TTC549 (cell line): Measurements from ENCODE around the gene AMMECR1.
"Not testable (repeated sequence)": the region's sequence is repeated elsewhere in the genome, so short reads cannot be mapped to it uniquely, and the experiment has no call there.

Source experiments
- FAIRE-seq: peaks from 2 replicates; lab custom pipeline; 2012; peaks lifted over from hg19 to GRCh38; lab: Jason Lieb, UNC

AMMECR1 gene

DNA sequence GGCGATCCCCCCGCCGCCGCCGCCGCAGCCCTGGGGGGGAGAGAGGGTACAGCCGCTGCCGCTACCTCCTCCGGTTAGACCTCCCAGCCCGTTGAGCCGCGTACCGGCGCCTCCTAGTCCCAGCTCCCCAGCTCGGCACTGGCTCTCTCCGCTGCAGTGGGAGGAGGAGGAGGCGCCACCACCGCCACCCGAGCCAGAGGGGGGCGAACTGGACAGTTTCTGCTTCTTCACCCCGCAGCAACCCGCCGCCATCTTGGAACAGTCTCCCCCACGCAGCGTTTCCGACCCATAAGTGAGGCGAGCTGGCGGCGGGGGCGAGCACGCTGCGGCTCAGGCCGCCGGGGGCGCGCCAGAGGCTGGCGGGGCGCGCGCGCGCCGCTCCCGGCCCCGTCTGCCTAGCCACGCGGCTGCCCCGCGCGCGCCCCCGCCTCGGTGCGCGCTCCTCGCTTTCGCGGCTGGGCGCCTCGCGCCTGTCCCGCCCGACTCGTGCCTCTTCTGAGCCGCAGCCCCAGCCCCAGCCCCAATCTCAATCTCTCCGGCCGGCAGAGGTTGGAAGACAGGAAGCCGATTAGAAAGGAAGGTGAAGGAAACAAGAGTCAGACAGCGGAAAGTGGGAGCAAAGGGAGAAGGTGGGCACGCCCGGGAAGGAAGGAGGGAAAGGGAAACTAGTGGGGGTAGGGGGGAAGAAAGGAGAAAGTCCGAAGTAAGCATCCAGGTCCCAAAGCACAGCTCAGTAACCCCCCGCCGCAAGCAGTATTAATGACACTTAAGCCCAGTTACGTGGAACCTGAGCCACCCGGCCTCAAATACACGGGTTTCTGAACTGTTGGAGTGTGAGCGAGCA, at the start of gene AMMECR1:
AMMECR1 (minus strand) TSS at position 266 of the 844 bp plus-strand sequence; CDS start at position 252, 14 bp downstream.
- FAIRE-seq, result no peak

GRCh38 chrX:110363244-110363643, 45.4 kb upstream of the AMMECR1 start:
- FAIRE-seq, result no peak

GRCh38 chrX:110359273-110359672, 41.4 kb upstream of the AMMECR1 start:
- FAIRE-seq, result no peak

DNA sequence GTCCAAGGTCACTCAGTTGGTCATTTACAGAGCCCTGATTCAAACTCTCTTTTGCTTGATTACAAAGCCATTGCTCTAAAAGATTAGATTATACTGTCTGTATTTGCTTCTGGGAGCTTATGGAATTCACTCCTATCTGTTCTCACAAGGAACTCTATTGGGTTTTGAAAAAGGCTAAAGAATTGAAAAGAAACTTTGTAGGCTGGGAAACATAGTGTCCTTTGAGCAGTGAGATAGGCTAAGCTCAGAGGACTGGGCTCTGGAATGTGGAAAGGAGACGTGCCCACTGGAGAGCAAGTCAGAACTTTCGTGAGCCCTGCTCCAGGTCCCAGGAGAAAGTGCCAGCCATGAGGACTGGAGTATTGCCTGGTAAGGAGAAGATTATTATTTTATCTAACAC, 40.7 kb upstream of the AMMECR1 start, which contains the start of gene RTL9:
RTL9 (plus strand) TSS at position 301 of the 400 bp plus-strand sequence. CDS start 91,770 bp downstream, outside the sequence.
- FAIRE-seq, result no peak

DNA sequence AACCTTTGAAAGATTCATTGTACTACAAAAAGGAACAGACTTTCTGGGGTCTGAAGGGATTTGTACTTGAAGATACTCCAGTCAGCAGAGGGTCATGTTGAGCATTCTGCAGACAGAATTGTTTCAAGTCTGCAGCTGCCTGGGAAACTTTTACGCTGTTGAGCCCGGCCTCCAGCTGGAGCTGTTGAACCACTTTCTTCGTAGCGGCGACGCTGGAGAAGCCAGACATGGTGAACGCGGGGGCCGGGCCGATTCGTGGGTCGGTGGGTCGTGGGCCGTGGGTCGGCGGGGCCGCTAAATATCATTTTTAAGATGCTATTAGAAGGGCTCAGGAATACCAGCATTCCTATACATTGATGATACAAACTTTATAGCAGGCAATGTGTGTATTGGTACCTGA, 28.8 kb upstream of the AMMECR1 start:
- no peak for FAIRE-seq

GRCh38 chrX:110341189-110342035, 23.5 kb upstream of the AMMECR1 start:
- no peak for FAIRE-seq

DNA sequence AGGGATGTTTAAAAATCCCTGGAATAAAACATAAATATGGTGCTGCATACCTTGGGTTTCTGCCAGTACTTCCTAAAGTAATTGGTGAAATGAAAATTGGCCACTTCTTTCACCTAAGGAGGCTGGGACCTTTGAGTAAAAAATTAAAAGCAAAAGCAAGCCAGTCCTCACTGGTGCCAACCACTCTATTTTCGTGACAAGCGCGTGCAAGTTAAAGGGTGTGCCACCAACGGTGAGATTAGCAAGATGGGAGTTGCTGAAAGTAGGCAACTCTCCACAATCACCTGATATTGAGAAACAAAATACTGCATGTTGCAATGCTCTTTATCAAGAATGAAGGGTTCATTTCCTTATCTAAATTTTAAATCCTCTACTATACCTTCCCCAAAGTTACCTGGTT, 21.1 kb upstream of the AMMECR1 start:
- FAIRE-seq, result no peak

GRCh38 chrX:110333458-110333857, 15.6 kb upstream of the AMMECR1 start:
- not testable (repeated sequence) for FAIRE-seq

DNA sequence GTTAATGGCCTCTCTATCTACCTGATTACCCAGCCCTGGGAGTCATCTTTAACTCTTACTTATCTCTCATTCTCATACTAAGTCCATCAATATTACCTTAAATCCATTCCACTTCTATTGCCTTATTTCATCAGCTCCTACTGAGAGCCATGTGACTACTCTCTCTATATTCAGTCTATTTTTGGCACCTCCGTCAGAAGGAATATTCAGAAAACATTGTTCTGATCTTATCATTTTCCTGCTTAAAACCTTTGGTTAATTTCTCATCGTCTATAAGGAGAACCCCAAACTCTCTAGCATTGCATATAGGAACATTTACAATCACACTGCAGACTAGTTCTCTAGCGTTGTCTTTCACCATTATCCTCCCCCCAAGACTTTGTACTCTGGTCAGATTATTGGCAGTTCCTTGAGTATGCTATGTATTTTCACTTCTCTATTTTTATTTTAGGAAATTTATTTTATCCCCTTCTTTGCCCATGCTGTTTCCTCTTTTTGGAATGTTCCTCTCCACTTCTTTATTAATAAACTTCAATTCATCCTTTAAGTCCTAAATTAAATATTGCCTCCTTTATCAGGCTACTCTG, 13.7 kb upstream of the AMMECR1 start:
- no peak for FAIRE-seq

- not testable (repeated sequence) for FAIRE-seq
Observed at GRCh38 chrX:110328613-110329012, 10.7 kb upstream of the AMMECR1 start.

DNA sequence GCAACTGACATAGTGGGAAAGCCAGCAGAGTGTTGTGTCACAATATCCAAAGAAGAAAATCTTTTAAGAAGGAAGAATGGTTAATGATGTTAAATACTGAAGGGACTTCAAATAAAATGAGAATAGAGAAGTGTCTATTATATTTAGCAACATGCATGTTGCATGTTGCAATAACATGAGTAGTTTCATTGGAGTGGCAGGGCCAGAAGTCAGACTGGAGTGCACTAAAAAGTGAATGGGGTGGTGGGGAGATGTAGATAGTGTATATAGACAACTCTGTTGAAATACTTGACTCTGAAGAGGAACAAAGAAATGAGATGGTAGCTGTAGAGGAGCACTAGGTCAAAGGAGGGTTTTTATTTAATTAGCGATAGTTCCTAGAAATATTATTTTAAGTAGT, 9.5 kb upstream of the AMMECR1 start:
- no peak for FAIRE-seq

- no peak for FAIRE-seq
Observed at GRCh38 chrX:110326712-110327111, 8.8 kb upstream of the AMMECR1 start.

GRCh38 chrX:110322603-110323002, 4.7 kb upstream of the AMMECR1 start:
- FAIRE-seq, result no peak

DNA sequence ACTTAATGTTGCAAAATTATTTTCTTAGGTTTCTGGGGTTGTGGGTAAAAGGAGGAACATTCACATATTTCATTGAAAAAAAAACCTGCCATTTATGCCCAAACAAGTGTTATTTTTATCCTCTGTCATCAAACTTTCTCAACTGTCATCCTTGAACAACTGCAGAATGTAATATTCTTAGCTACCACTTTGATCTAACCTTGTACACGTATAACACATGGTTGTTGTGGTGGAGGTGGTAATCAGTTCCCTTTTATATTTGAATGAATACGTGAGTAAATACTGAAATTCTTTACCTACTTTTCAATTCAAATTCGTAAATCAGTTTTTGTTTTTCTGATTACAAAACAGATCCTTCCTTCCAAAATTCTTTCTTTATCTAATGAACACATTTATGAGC, 3.8 kb upstream of the AMMECR1 start:
- FAIRE-seq, result no peak

GRCh38 chrX:110321081-110321480, 3.2 kb upstream of the AMMECR1 start:
- FAIRE-seq, result no peak

DNA sequence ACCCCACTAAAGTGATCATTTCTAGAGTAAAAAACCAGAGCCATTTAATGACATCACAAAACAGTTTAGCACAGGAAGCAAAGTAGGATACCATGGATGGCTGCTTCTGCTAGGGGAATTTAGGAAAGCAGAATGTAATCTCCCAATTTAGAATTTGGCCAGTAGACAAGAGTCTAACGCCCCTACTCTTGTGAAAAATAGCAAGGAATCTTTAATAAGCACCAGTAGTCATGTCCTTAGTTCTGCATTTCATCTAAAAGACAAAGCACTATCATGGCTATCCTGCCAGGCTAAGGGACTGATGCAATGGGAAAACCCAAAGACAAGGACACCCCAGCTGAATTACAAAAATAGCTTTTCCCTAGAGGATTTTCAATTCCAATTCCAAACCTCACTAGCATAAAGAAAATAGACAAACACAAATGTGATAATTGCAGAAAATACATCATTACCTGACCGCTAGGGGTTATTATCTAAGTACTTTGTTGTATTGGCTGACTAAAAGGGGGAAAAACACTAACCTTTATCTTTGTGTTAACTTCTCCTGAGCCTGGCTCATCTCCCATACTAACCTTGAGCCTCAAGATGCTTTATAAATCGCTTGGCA, 2.6 kb upstream of the AMMECR1 start:
- FAIRE-seq, result no peak

- FAIRE-seq, result no peak
Observed at GRCh38 chrX:110318664-110318968, 731 bp upstream of the AMMECR1 start.

DNA sequence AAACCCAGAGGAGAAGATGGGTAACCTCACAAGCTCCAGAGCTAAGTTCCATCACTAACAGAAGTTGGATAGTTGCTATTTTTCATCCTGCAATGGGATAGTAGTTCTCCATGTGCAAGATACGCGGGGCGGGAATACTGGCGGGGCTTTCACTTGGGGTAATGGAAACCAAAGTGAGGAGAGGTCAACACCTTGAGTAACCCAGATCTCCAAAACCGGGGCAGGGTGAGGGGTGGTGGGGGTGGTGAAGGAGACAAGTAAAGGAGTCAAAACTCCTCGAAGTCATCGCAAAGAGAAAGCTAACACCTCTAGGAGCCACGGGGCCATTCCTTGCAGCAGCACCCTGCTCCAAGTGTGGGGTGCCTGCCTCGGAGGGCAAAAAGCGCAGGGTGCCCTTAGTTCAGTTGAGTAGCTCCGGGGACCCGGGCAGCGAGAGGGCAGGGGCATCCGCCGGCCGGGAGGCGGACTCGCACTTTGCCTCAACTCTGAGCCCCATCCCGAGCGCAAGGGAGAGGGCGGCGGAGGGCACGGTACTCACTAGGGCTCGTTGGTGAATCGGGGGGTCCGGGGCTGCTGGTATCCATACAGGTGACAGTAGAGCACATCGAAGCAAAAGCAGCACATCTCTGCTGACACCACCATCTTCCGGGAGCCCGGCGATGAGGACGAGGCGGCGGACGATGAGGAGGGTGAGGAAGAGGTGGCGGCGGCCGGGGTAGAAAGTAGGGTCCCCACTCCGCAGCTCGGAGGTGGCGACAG, 645 bp downstream of the AMMECR1 start:
- no peak for FAIRE-seq

- FAIRE-seq, result no peak
Observed at GRCh38 chrX:110316351-110317060, 1.4 kb downstream of the AMMECR1 start.

DNA sequence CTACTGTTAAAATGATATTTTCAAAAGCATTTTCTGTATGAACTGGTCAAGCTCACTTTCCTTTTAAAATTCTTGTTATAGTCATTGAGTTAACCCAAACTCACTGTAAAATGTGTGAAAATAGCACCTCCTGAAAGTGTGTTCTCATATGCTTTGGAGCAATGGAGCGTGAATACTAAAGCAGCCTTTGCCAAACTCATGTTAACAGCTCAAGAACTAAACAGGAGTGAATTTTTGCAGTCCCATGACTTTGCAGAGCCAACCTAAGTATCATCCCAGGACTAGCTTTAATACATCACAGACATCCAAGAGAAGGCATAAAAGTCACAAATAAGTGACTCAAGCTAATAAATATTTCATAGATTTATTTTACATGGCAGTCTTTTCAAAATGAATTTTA, 2.3 kb downstream of the AMMECR1 start:
- FAIRE-seq, result no peak
